Measurements from ENCODE around the gene RAB11FIP4.

- TF ChIP-seq CTCF (IDR thresholded peaks at IDR 0.05), result no peak
- TF ChIP-seq POLR2A (IDR thresholded peaks at IDR 0.05), result no peak
- TF ChIP-seq POLR2AphosphoS5 (IDR thresholded peaks at IDR 0.05), result no peak
Measured at GRCh38 chr17:31508288-31509094, 117.0 kb downstream of the RAB11FIP4 start.

All from gastroesophageal sphincter (tissue), 3 donors.